K562 (cell line): ENCODE data around the gene RSBN1L. TPM values are rescaled to one million over a fixed set of nuclear protein-coding genes. Genes with fewer than 3 reads are reported as not detected.

ENCODE experiments used
- ATAC-seq: fragments of 200-7000 bp; cut with Tn5 transposase; 3 replicates; pipeline ENCODE4 v1.9.1; 2020; ENCODE audit warnings: moderate library complexity
- BruUV-seq: library from RNA; stranded (reverse); fragments of 400-500 nt; replicated peaks from 2 replicates; lab custom pipeline; 2021; lab: Mats Ljungman, UMichigan
- CTCF ChIA-PET: fragments of 300-600 bp; formaldehyde crosslinking; extraction: SDS; loops from one replicate; lab custom pipeline; 2021; ENCODE audit warnings: low intra/inter-chr PET ratio; lab: Yijun Ruan, JAX
- POLR2A ChIA-PET: fragments of 300-600, 350-650 bp; sonication (Branson Sonifier 250); formaldehyde crosslinking; extraction: SDS; loops from one replicate; lab custom pipeline; 2021; ENCODE audit warnings: antibody characterized with exemption, inconsistent platforms; lab: Yijun Ruan, JAX
- DNase-seq, 4 experiments: peaks; one replicate each; pipeline versions ENCODE4 v3.0.0 to v3.0.0-alpha.2; 2011 to 2018; ENCODE audit warnings: low spot score in 3 of 4, mixed read lengths in 3 of 4; ENCODE audit errors: extremely low read depth in 1 of 4
- FAIRE-seq: peaks from 2 replicates; lab custom pipeline; 2011; peaks lifted over from hg19 to GRCh38; lab: Jason Lieb, UNC
- H2AFZ ChIP-seq: 2 replicates; pipeline ENCODE4 v1.6.0; 2011; ENCODE audit warnings: low read depth, low read length, control low read depth, inconsistent platforms
- H3K27ac ChIP-seq: fragments of 200-600 bp; 3 replicates; pipeline ENCODE4 v1.8.0; 2011; ENCODE audit warnings: low read depth, mild to moderate bottlenecking, control low read depth, inconsistent platforms, low read length, moderate library complexity, mixed read lengths; ENCODE audit errors: extremely low read depth
- H3K27me3 ChIP-seq, 2 experiments: fragments of 300-600 bp in 1 of 2; 2 replicates in 1 of 2; 3 replicates in 1 of 2; pipeline versions ENCODE4 v1.6.0 to v1.8.0; 2011; ENCODE audit warnings: inconsistent platforms in 2 of 2, low read length in 2 of 2, mild to moderate bottlenecking in 1 of 2, mixed read lengths in 1 of 2, moderate library complexity in 1 of 2; ENCODE audit not compliant: control insufficient read depth in 2 of 2, insufficient read depth in 2 of 2
- H3K36me3 ChIP-seq: fragments of 300-600 bp; 3 replicates; pipeline ENCODE4 v1.8.0; 2011; ENCODE audit warnings: mild to moderate bottlenecking, low read length, inconsistent platforms; ENCODE audit not compliant: control insufficient read depth, insufficient read depth
- H3K4me1 ChIP-seq, 2 experiments: fragments of 200-600 bp in 1 of 2; replicated peaks in 1 of 2; 2 replicates in 1 of 2; 3 replicates in 1 of 2; pipeline versions ENCODE4 v1.5.1 to v1.8.0; 2011; ENCODE audit warnings: inconsistent platforms in 2 of 2, low read length in 2 of 2, mild to moderate bottlenecking in 1 of 2, mixed read lengths in 1 of 2, moderate library complexity in 1 of 2; ENCODE audit not compliant: control insufficient read depth in 2 of 2, insufficient read depth in 2 of 2
- H3K4me2 ChIP-seq: 2 replicates; pipeline ENCODE4 v1.6.1; 2011; ENCODE audit warnings: low read length, control low read depth, inconsistent platforms, mixed read lengths; ENCODE audit not compliant: insufficient read depth
- H3K4me3 ChIP-seq: fragments of 200-600 bp; sonication (generic), shearing (Covaris generic); 2 replicates; pipeline ENCODE4 v1.5.1; 2016; ENCODE audit warnings: control low read depth, inconsistent platforms
- H3K79me2 ChIP-seq: fragments of 200-600 bp; 3 replicates; pipeline ENCODE4 v1.8.0; 2011; ENCODE audit warnings: low read length, inconsistent platforms; ENCODE audit not compliant: control insufficient read depth, insufficient read depth
- H3K9ac ChIP-seq, 2 experiments: 2 replicates each; pipeline versions ENCODE4 v1.6.0 to v1.6.1; 2011; ENCODE audit warnings: low read depth in 2 of 2, low read length in 2 of 2, control low read depth in 1 of 2, inconsistent platforms in 1 of 2, mild to moderate bottlenecking in 1 of 2, mixed read lengths in 1 of 2; ENCODE audit not compliant: insufficient read depth in 1 of 2
- H3K9me1 ChIP-seq: one replicate; pipeline ENCODE4 v1.6.0; 2011; ENCODE audit warnings: inconsistent platforms, mild to moderate bottlenecking, low read length, moderate library complexity; ENCODE audit not compliant: control insufficient read depth, insufficient read depth
- H3K9me3 ChIP-seq: replicated peaks from 2 replicates; pipeline ENCODE4 v1.5.1; 2011; ENCODE audit warnings: low read depth, low read length, inconsistent platforms; ENCODE audit not compliant: control insufficient read depth, insufficient read depth
- H4K20me1 ChIP-seq: replicated peaks from 2 replicates; pipeline ENCODE4 v1.6.1; 2011; ENCODE audit warnings: low read length, inconsistent platforms, mixed read lengths; ENCODE audit not compliant: control insufficient read depth, insufficient read depth
- CEBPG ChIP-seq, 3 experiments: fragments of 200-800 bp in 1 of 3; sonication (Bioruptor generic) in 1 of 3; sonication (generic) in 1 of 3; formaldehyde crosslinking in 1 of 3; IDR thresholded peaks in 2 of 3; conservative IDR thresholded peaks in 1 of 3; 2 replicates each; pipeline versions ENCODE4 v1.6.1 to v1.8.0; 2016 to 2022; ENCODE audit warnings: missing compliant biosample characterization in 2 of 3, missing genetic modification characterization in 2 of 3, mild to moderate bottlenecking in 1 of 3, missing genetic modification reagents in 1 of 3
- CSDE1 ChIP-seq, 2 experiments: fragments of 450-650 bp; IDR thresholded peaks; 2 replicates each; pipeline ENCODE4 v1.6.1; 2016; ENCODE audit warnings: mild to moderate bottlenecking in 1 of 2
- WGBS: fragments of 100-300 bp; shearing (Covaris generic); methylation state at CpG from one replicate; pipeline ENCODE4 v1.1.6; 2016; ENCODE audit warnings: low coverage, mixed read lengths; ENCODE audit not compliant: insufficient coverage; ENCODE audit errors: missing lambda C conversion rate; 5-methylcytosine and 5-hydroxymethylcytosine counted together
- in situ Hi-C: fragments of 300-500 bp; cut with MboI; formaldehyde crosslinking; loops from 4 replicates; pipeline ENCODE4 v1.15.0; 2018; ENCODE audit warnings: inconsistent platforms, mixed read lengths
- intact Hi-C: fragments of 100-400 bp; cut with micrococcal nuclease; formaldehyde crosslinking; loops from 2 replicates; pipeline ENCODE4 v1.14.2; 2022
- polyA plus RNA-seq, 8 experiments: library from polyadenylated mRNA; depleted of rRNA in 4 of 8; stranded (reverse) in 5 of 8; unstranded in 3 of 8; fragments of >200 nt; fragmentation: Nextera tagmentation in 2 of 8; fragmentation: Illumina TruSeq in 1 of 8; extraction: Ambion mirVana in 2 of 8; extraction: Trizol in 1 of 8; gene quantifications; 2 replicates each; pipeline versions ENCODE4 v1.2.1 to v1.2.3, GENCODE V29; 2011 to 2014; ENCODE audit warnings: inconsistent platforms in 1 of 8, missing spikeins in 1 of 8
- total RNA-seq, 7 experiments: library from RNA; depleted of rRNA in 6 of 7; stranded (reverse); fragments of >200 nt in 6 of 7; fragmentation: Illumina TruSeq in 2 of 7; extraction: Trizol in 2 of 7; gene quantifications; 2 replicates each; pipeline versions ENCODE4 v1.2.1 to v1.2.3, GENCODE V29; 2011 to 2021; ENCODE audit warnings: low replicate concordance in 1 of 7

The RSBN1L gene
- total and polyA plus RNA-seq, 9 of the 15 experiments (the other 6 are each of a cell fraction or from before 2014, with no cell fraction given) = 6.2 to 35.2 (median 20.1) TPM

DNA sequence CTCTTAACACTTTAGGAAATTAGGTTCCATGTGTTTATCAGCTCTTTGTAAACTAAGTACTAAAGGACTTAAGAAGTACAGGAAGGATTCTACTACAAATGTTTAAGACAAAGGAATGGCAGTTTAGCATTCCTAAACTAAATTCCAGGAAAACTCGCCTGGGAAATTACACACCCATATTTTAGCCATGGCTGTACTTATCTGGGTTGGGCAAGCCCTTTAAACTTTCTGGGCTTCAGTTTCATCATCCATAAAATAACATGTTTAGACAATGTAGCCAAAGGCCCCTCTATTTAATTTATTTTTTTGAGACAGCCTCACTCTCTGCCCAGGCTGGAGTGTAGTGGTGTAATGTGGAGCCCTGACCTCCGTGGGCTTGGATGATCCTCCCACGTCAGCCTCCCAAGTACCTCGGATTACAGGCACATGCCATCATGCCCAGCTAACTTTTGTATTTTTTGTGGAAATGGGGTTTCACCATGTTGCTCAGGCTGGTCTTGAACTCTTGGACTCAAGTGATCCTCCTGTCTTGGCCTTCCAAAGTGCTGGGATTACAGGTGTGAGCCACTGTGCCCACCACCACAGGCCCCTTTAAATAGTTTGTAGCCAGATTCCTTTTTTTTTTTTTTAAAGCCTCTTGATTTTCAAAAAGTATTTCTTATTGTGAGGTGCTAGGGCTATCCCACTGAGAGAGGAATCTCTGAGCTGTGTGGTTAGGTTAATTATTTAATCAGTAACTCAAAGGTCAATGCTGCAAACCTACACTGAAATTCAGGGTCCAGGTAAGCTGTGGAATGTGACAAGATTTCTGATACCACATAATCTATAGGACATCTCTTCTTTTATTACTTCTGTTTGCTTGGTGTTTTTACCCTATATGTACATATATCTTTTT is 69.9 kb downstream of the RSBN1L start:
- H3K79me2 ChIP-seq = peaks cover 45% of the 10 kb centered on the region
- H3K4me2 ChIP-seq = no peak overlapping the region
- no peak overlapping the region for H3K4me3 ChIP-seq
- ATAC-seq = peak; percentile 53
- H3K36me3 ChIP-seq = peaks cover 31% of the 10 kb centered on the region
- in situ Hi-C loops = no loop called here
- no peak overlapping the region for H3K27ac ChIP-seq
- BruUV-seq = no TSS peak
- TF ChIP-seq CSDE1 (IDR thresholded peaks at IDR 0.05) = no peak
- TF ChIP-seq CEBPG (CRISPR knock-in tag; IDR thresholded peaks at IDR 0.05) = no peak
- peak in 1 of 2 experiments; percentile 24; a peak in 1 of 4 replicates for TF ChIP-seq CEBPG (tag; conservative IDR thresholded peaks at IDR 0.05 in 1 of 2, IDR thresholded peaks at IDR 0.05 in 1 of 2)
- no peaks in the 10 kb centered on the region for H3K9me1 ChIP-seq
- no peaks in the 10 kb centered on the region for H3K9me3 ChIP-seq
- H3K27me3 ChIP-seq = no peaks in the 10 kb centered on the region
- H4K20me1 ChIP-seq = no peaks in the 10 kb centered on the region; the same call in 1 of the 2 replicates
- no peak for FAIRE-seq
- intact Hi-C loops = no loop called here
- 84% methylated on average over 4 of the region's 4 CpGs for whole genome bisulfite sequencing
- ChIA-PET CTCF (no interaction called here), POLR2A (interaction anchor here (1.2 kb wide), 1 partner anchor 10 kb away, joined by 4 read pairs; no protein-coding TSS in a partner anchor)
- H2AFZ ChIP-seq = no peak overlapping the region
- H3K4me1 ChIP-seq = peaks cover 0 to 4% of the 10 kb centered on the region in 2 experiments; a peak in 1 of 5 replicates
- H3K9ac ChIP-seq = no peak overlapping the region
- DNase-seq = no peak
